SH-SY5Y (cell line): ENCODE measurements around the gene MEPCE.

Experiments
- GATA2 ChIP-seq: IDR thresholded peaks from 2 replicates; pipeline ENCODE4 v1.6.1; 2011; ENCODE audit warnings: mild to moderate bottlenecking, low read depth, low read length
- GATA3 ChIP-seq: IDR thresholded peaks from 2 replicates; pipeline ENCODE4 v1.6.1; 2011; ENCODE audit warnings: low read depth, mild to moderate bottlenecking, low read length, moderate library complexity

GRCh38 chr7:100387695-100388094 is 41.9 kb upstream of the MEPCE start:
- TF ChIP-seq GATA2 (no peak), GATA3 (no peak)
